Neuronal stem cell (in vitro differentiated cells): ENCODE data around the gene MICAL2.

ENCODE experiments used
- DNase-seq: peaks from one replicate; pipeline ENCODE4 v3.0.0-alpha.2; 2013; ENCODE audit warnings: low spot score
- H2AFZ ChIP-seq: one replicate; pipeline ENCODE4 v1.6.1; 2013; ENCODE audit warnings: mild to moderate bottlenecking, low read length, inconsistent platforms
- H2AK5ac ChIP-seq: 2 replicates; pipeline ENCODE4 v1.6.1; 2013; ENCODE audit warnings: low read depth, mild to moderate bottlenecking, inconsistent platforms, low read length, moderate library complexity, mixed read lengths
- H2BK120ac ChIP-seq: 2 replicates; pipeline ENCODE4 v1.6.1; 2013; ENCODE audit warnings: low read depth, mild to moderate bottlenecking, inconsistent platforms, low read length, moderate library complexity, mixed read lengths
- H2BK12ac ChIP-seq: one replicate; pipeline ENCODE4 v1.6.1; 2013; ENCODE audit warnings: low read length, inconsistent platforms
- H2BK15ac ChIP-seq: 2 replicates; pipeline ENCODE4 v1.6.1; 2013; ENCODE audit warnings: mild to moderate bottlenecking, low read length, inconsistent platforms, mixed read lengths
- H2BK5ac ChIP-seq: one replicate; pipeline ENCODE4 v1.6.1; 2013; ENCODE audit warnings: inconsistent platforms, mild to moderate bottlenecking, low read length, moderate library complexity
- H3K14ac ChIP-seq: one replicate; pipeline ENCODE4 v1.6.1; 2013; ENCODE audit warnings: low read length, inconsistent platforms
- H3K18ac ChIP-seq: 2 replicates; pipeline ENCODE4 v1.6.1; 2013; ENCODE audit warnings: low read length, inconsistent platforms
- H3K23ac ChIP-seq: 2 replicates; pipeline ENCODE4 v1.6.1; 2013; ENCODE audit warnings: low read depth, mild to moderate bottlenecking, mixed read lengths, low read length, inconsistent platforms; ENCODE audit not compliant: poor library complexity
- H3K27ac ChIP-seq: replicated peaks from 3 replicates; pipeline ENCODE4 v1.5.1; 2013; ENCODE audit warnings: low read length, inconsistent platforms
- H3K27me3 ChIP-seq, 3 experiments: 2 replicates each; pipeline ENCODE4 v1.6.1; 2013; ENCODE audit warnings: low read length in 3 of 3, mild to moderate bottlenecking in 2 of 3, inconsistent platforms in 1 of 3, low read depth in 1 of 3, mixed read lengths in 1 of 3, moderate library complexity in 1 of 3; ENCODE audit not compliant: control insufficient read depth in 3 of 3, insufficient read depth in 3 of 3
- H3K36me3 ChIP-seq, 2 donors: replicated peaks in 1 of 2; 2 replicates each; pipeline ENCODE4 v1.6.1; 2013; ENCODE audit warnings: low read length in 2 of 2; ENCODE audit not compliant: control insufficient read depth in 2 of 2, insufficient read depth in 2 of 2
- H3K4ac ChIP-seq: 2 replicates; pipeline ENCODE4 v1.6.1; 2013; ENCODE audit warnings: inconsistent platforms, mild to moderate bottlenecking, low read length, moderate library complexity
- H3K4me1 ChIP-seq, 2 donors: 1 replicate in 1 of 2; 2 replicates in 1 of 2; pipeline ENCODE4 v1.6.1; 2013; ENCODE audit warnings: low read length in 2 of 2, low read depth in 1 of 2; ENCODE audit not compliant: control insufficient read depth in 2 of 2, insufficient read depth in 1 of 2
- H3K4me2 ChIP-seq: one replicate; pipeline ENCODE4 v1.6.1; 2013; ENCODE audit warnings: mild to moderate bottlenecking, low read length, inconsistent platforms; ENCODE audit not compliant: insufficient read depth, poor library complexity, severe bottlenecking
- H3K4me3 ChIP-seq, 2 donors: 2 replicates each; pipeline ENCODE4 v1.5.1; 2013; ENCODE audit warnings: low read length in 2 of 2, mild to moderate bottlenecking in 2 of 2, inconsistent platforms in 1 of 2, moderate library complexity in 1 of 2
- H3K79me1 ChIP-seq: one replicate; pipeline ENCODE4 v1.6.1; 2013; ENCODE audit warnings: low read depth, mild to moderate bottlenecking, inconsistent platforms, low read length, moderate library complexity
- H3K9ac ChIP-seq: one replicate; pipeline ENCODE4 v1.6.1; 2013; ENCODE audit warnings: mild to moderate bottlenecking, low read depth, low read length, inconsistent platforms; ENCODE audit not compliant: poor library complexity
- H3K9me3 ChIP-seq, 2 donors: replicated peaks in 1 of 2; 2 replicates each; pipeline versions ENCODE3 to v1.6.1; 2013; ENCODE audit warnings: low read length in 2 of 2, mild to moderate bottlenecking in 2 of 2, inconsistent platforms in 1 of 2, low read depth in 1 of 2, mixed read lengths in 1 of 2, moderate library complexity in 1 of 2; ENCODE audit not compliant: control insufficient read depth in 2 of 2, insufficient read depth in 1 of 2
- H4K8ac ChIP-seq: one replicate; pipeline ENCODE4 v1.6.1; 2013; ENCODE audit warnings: low read depth, mild to moderate bottlenecking, inconsistent platforms, low read length, moderate library complexity
- H4K91ac ChIP-seq: one replicate; pipeline ENCODE4 v1.6.1; 2013; ENCODE audit warnings: low read length, low read depth, mild to moderate bottlenecking, inconsistent platforms; ENCODE audit not compliant: poor library complexity
- WGBS, 2 donors: extraction: QIAGEN DNeasy Blood & Tissue Kit; methylation state at CpG; one replicate each; pipeline ENCODE4 v1.1.7; 2013; ENCODE audit warnings: missing lambda C conversion rate in 2 of 2, mixed read lengths in 1 of 2; ENCODE audit not compliant: insufficient read length in 2 of 2, insufficient replicate concordance in 1 of 2; ENCODE audit errors: extremely low coverage in 2 of 2; 5-methylcytosine and 5-hydroxymethylcytosine counted together

Gene MICAL2

GRCh38 chr11:12148466-12148865 is 38.1 kb downstream of the MICAL2 start:
- DNase-seq: no peak
- no peak overlapping the region for H2BK12ac ChIP-seq
- H3K4ac ChIP-seq: no peak overlapping the region
- no peaks in the 10 kb centered on the region for H3K27me3 ChIP-seq
- H3K27ac ChIP-seq: no peak overlapping the region
- no peak overlapping the region for H2AK5ac ChIP-seq
- H3K18ac ChIP-seq: no peak overlapping the region
- no peak overlapping the region for H3K4me2 ChIP-seq
- H3K4me3 ChIP-seq: no peak overlapping the region
- H2BK120ac ChIP-seq: no peak overlapping the region
- no peak overlapping the region for H4K8ac ChIP-seq
- WGBS, 2 donors: no CpG with 5 or more reads among the region's 3 CpGs
- H3K14ac ChIP-seq: no peak overlapping the region
- no peaks in the 10 kb centered on the region for H3K4me1 ChIP-seq
- H2BK15ac ChIP-seq: no peak overlapping the region
- H3K9ac ChIP-seq: no peak overlapping the region
- H3K79me1 ChIP-seq: no peaks in the 10 kb centered on the region
- no peak overlapping the region for H3K23ac ChIP-seq
- no peaks in the 10 kb centered on the region for H3K36me3 ChIP-seq
- no peak overlapping the region for H2AFZ ChIP-seq
- H2BK5ac ChIP-seq: no peak overlapping the region
- H4K91ac ChIP-seq: no peak overlapping the region
- H3K9me3 ChIP-seq: no peaks in the 10 kb centered on the region

GRCh38 chr11:12148882-12149281 is 38.5 kb downstream of the MICAL2 start:
- Histone ChIP-seq H3K79me1 (no peaks in the 10 kb centered on the region), H3K9ac (no peak overlapping the region), H3K4ac (no peak overlapping the region), H3K14ac (no peak overlapping the region), H2BK120ac (no peak overlapping the region), H3K27ac (no peak overlapping the region), H2AFZ (no peak overlapping the region), H4K8ac (no peak overlapping the region), H2BK15ac (no peak overlapping the region), H2AK5ac (no peak overlapping the region), H3K4me3 (no peak overlapping the region), H3K36me3 (no peaks in the 10 kb centered on the region), H3K27me3 (no peaks in the 10 kb centered on the region), H3K23ac (no peak overlapping the region), H3K4me1 (no peaks in the 10 kb centered on the region), H3K9me3 (no peaks in the 10 kb centered on the region), H2BK5ac (no peak overlapping the region), H3K4me2 (no peak overlapping the region), H4K91ac (no peak overlapping the region), H3K18ac (no peak overlapping the region), H2BK12ac (no peak overlapping the region)
- DNase-seq: no peak
- 100% methylated on average over 3 of the region's 4 CpGs; no CpG with 5 or more reads in 1 of the 2 donors for WGBS, 2 donors

GRCh38 chr11:12149672-12150225 is 39.4 kb downstream of the MICAL2 start:
- Histone ChIP-seq H2BK12ac (no peak overlapping the region), H3K4me3 (no peak overlapping the region), H4K8ac (no peak overlapping the region), H3K18ac (no peak overlapping the region), H2BK5ac (no peak overlapping the region), H4K91ac (no peak overlapping the region), H3K4me2 (no peak overlapping the region), H2BK120ac (no peak overlapping the region), H3K14ac (no peak overlapping the region), H3K36me3 (no peaks in the 10 kb centered on the region), H3K9me3 (no peaks in the 10 kb centered on the region), H2AFZ (no peak overlapping the region), H3K27me3 (no peaks in the 10 kb centered on the region), H3K9ac (no peak overlapping the region), H2BK15ac (no peak overlapping the region), H3K4me1 (no peaks in the 10 kb centered on the region), H3K4ac (no peak overlapping the region), H3K27ac (no peak overlapping the region), H2AK5ac (no peak overlapping the region), H3K23ac (no peak overlapping the region), H3K79me1 (no peaks in the 10 kb centered on the region)
- WGBS, 2 donors: no CpG with 5 or more reads among the region's 6 CpGs
- DNase-seq: no peak

- Histone ChIP-seq H3K79me1 (no peaks in the 10 kb centered on the region), H3K4me3 (no peak overlapping the region), H4K8ac (no peak overlapping the region), H3K14ac (no peak overlapping the region), H2BK5ac (no peak overlapping the region), H3K4ac (no peak overlapping the region), H2BK15ac (no peak overlapping the region), H3K9ac (no peak overlapping the region), H2BK12ac (no peak overlapping the region), H3K18ac (no peak overlapping the region), H2AFZ (no peak overlapping the region), H2AK5ac (no peak overlapping the region), H3K23ac (no peak overlapping the region), H3K4me1 (no peaks in the 10 kb centered on the region), H3K27ac (no peak overlapping the region), H3K9me3 (no peaks in the 10 kb centered on the region), H3K36me3 (no peaks in the 10 kb centered on the region), H3K27me3 (no peaks in the 10 kb centered on the region), H2BK120ac (no peak overlapping the region), H4K91ac (no peak overlapping the region), H3K4me2 (no peak overlapping the region)
- WGBS, 2 donors: no CpG with 5 or more reads among the region's 10 CpGs
- no peak for DNase-seq
Measured at GRCh38 chr11:12150831-12151382, 40.5 kb downstream of the MICAL2 start.
